ENCODE data around the gene ASB11.
"Not testable (repeated sequence)": the region's sequence is repeated elsewhere in the genome, so short reads cannot be mapped to it uniquely, and the experiment has no call there.

The ASB11 gene

DNA sequence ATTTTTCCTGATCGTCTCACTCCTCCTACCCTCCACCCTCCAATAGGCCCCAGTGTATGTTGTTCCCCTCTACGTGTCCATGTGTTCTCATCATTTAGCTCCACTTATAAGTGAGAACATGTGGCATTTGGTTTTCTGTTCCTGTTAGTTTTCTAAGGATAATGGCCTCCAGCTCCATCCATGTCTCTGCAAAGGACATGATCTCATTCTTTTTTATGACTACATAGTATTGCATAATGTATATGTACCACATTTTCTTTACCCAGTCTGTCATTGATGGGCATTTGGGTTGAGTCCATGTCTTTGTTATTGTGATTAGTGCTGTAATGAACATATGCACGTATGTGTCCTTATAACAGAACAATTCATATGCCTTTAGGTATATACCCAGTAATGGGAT, 9.5 kb downstream of the ASB11 start:
- DNase-seq (ENCODE audit: low spot score) = not testable (repeated sequence)

DNA sequence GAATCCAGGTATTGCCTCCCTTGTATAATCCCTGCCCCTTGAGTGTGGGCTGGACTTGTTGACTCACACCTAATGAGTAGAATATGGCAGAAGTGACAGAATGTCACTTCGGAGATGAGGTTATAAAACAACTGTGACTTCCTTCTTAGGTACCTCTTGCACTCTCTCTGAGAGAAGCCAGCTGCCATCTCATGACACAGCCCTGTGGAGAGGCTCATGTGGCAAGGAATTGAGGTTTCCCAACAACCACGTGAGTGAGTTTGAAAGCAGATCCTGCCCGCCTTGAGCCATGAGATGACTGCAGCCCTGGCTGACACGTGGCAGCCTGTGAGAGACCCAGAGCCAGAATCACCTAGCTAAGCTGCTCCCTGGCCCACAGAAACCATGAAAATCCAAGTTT, 13.5 kb downstream of the ASB11 start:
- DNase-seq (ENCODE audit: low spot score) = no peak

- DNase-seq (ENCODE audit: low spot score) = peak; percentile 33
Measured at GRCh38 chrX:15299941-15300851, 15.2 kb downstream of the ASB11 start.

- DNase-seq (ENCODE audit: low spot score) = no peak
Measured at GRCh38 chrX:15298780-15299179, 16.7 kb downstream of the ASB11 start.

DNA sequence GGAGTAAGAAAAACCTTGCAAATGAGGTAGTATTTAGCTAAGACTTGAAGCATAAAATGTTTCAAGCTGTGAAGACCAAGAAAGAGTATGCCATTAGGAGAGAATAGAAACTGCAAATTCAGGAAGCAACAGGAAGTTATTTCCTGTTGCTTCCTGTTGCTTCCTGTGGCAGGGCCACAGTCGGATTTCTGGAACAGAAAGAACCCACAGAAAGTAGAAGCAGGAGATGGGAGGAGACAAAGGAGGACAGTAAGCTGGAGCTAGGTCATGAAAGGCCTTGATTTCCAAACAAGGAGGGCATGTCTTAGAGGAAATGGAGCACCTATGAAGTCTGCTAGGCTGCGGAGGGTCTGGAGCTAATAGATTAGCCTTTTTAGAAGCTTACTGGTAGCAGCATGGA, 17.2 kb downstream of the ASB11 start:
- DNase-seq (ENCODE audit: low spot score) = no peak

- DNase-seq (ENCODE audit: low spot score) = no peak
Measured at GRCh38 chrX:15293451-15293850, 22.0 kb downstream of the ASB11 start.

GRCh38 chrX:15292861-15293260, 22.6 kb downstream of the ASB11 start:
- DNase-seq (ENCODE audit: low spot score) = no peak

- no peak for DNase-seq (ENCODE audit: low spot score)
Measured at GRCh38 chrX:15277604-15278003, 37.8 kb downstream of the ASB11 start.

DNA sequence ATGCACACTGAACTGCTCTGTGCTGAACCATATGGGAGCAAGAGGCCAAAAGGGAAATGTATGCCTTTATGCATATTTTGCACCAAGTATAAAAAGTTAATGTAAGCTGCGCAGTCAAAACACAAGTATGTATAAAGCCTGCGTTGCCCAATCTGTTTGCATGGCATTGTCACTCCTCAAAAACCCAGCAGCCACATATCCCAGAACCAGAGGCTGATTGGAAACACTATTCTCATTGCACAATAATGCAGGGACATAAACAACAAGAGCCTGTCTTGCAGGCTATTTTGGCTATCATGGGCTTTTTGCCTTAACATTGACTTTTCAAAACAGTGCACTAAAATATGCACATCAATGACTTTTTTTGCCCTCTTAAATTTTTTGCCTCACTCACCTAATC, 40.5 kb downstream of the ASB11 start:
- DNase-seq (ENCODE audit: low spot score) = no peak

DNA sequence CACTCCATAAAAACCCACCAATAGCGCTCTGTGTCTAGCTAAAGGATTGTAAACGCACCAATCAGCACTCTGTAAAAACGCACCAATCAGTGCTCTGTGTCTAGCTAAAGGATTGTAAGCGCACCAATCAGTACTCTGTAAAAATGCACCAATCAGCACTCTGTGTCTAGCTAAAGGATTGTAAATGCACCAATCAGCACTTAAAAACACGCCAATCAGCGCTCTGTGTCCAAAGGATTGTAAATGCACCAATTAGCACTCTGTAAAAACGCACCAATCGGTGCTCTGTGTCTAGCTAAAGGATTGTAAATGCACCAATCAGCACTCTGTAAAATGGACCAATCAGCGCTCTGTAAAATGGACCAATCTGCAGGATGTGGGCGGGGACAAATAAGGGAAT, 42.2 kb downstream of the ASB11 start:
- not testable (repeated sequence) for DNase-seq (ENCODE audit: low spot score)

- no peak for DNase-seq (ENCODE audit: low spot score)
Measured at GRCh38 chrX:15271757-15272156, 43.7 kb downstream of the ASB11 start.

- DNase-seq (ENCODE audit: low spot score) = no peak
Measured at GRCh38 chrX:15269618-15270521, 45.6 kb downstream of the ASB11 start, which contains the start of gene ASB9. ASB9 (minus strand) TSS chrX:15270083; CDS start chrX:15269874, 209 bp downstream.

GRCh38 chrX:15269120-15269519, 46.3 kb downstream of the ASB11 start:
- no peak for DNase-seq (ENCODE audit: low spot score)

- DNase-seq (ENCODE audit: low spot score) = no peak
Measured at GRCh38 chrX:15254852-15255251, 60.6 kb downstream of the ASB11 start.

- no peak for DNase-seq (ENCODE audit: low spot score)
Measured at GRCh38 chrX:15245896-15246295, 69.5 kb downstream of the ASB11 start.

DNA sequence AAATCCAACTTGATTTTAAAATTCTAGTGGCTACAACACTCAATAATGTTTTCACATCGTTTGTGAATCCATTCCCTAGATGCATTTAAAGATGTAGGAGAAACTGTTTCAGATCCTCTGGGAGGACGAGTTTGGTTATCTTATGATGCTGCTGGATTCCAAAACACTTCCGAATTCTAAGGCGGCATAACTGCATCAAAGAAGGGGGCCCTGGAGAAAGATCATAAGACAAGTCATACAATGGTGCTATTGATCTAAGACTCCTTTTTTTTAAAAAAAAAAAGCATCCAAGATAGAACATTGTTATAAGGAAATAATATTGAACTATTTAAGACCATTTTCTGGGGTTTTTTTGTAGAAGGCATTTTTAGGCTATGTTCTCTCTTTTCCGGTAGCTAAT, 71.0 kb downstream of the ASB11 start:
- no peak for DNase-seq (ENCODE audit: low spot score)

GRCh38 chrX:15242899-15243555, 72.4 kb downstream of the ASB11 start:
- DNase-seq (ENCODE audit: low spot score) = peak; percentile 74

GRCh38 chrX:15241301-15241700, 74.1 kb downstream of the ASB11 start:
- no peak for DNase-seq (ENCODE audit: low spot score)

DNA sequence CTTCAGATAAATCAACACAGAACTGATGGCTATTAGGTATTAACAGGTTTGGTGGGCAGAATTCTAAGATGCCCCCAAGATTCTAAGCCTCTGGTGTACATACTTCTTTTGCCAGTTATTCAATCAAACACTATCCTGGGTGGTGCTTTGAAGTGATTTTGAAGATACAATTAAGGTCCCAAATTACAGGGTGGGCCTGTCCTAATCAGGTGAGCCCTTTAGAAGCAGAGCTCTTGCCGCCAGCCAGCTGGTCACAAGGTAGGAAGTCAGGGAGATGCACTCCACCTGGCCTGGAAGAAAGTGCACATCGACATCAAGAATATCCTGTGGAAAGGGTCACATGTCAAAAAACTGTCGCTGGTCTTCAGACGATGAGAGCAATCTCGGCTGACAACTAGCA, 75.0 kb downstream of the ASB11 start:
- DNase-seq (ENCODE audit: low spot score) = no peak

GRCh38 chrX:15236146-15236545, 79.3 kb downstream of the ASB11 start:
- DNase-seq (ENCODE audit: low spot score) = no peak

- peak; percentile 51 for DNase-seq (ENCODE audit: low spot score)
Measured at GRCh38 chrX:15235001-15235400, 80.4 kb downstream of the ASB11 start.

- no peak for DNase-seq (ENCODE audit: low spot score)
Measured at GRCh38 chrX:15233416-15234015, 81.9 kb downstream of the ASB11 start.

All from cerebellar cortex (tissue), 1 donor.